Vagina (tissue), 2 donors: ENCODE measurements around the gene CYP3A4.

Source experiments
- POLR2A ChIP-seq, 2 donors: fragments of 450-650 bp; IDR thresholded peaks; one replicate each; pipeline ENCODE4 v1.6.1; 2017; ENCODE audit warnings: antibody characterized with exemption in 2 of 2, mild to moderate bottlenecking in 2 of 2, moderate library complexity in 2 of 2
- POLR2AphosphoS5 ChIP-seq, 2 donors: sonication (generic); formaldehyde crosslinking; IDR thresholded peaks; one replicate each; pipeline ENCODE4 v1.9.0; 2017; ENCODE audit warnings: antibody characterized with exemption in 2 of 2, mild to moderate bottlenecking in 2 of 2, low read depth in 1 of 2; ENCODE audit not compliant: insufficient read depth in 1 of 2
- TF ChIP-seq, protein P1 (sequence below), 3 experiments: fragments of 450-650 bp in 2 of 3; fragments of 200-600 bp in 1 of 3; sonication (generic) in 1 of 3; IDR thresholded peaks; one replicate each; pipeline ENCODE4 v1.5.1; 2017 to 2019; ENCODE audit warnings: antibody characterized with exemption in 3 of 3, mild to moderate bottlenecking in 2 of 3, moderate library complexity in 2 of 3

DNA sequence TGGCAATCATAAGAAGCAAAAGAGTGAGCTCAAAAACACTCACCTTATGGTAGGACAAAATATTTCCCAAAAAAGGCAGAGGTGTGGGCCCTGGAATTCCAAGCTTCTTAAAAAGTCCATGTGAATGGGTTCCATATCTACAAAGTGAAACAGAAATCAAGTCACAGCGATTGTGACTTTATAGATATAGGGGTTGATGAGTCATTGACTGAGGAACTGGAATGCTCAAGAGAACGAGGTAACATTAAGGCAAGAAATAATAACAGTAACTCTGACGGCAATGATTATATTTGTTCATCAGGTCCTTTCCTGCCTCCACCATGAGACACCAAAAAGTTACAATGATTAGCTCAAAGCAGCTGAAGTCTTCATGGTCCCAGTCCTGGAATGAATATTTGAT is 4.0 kb downstream of the CYP3A4 start:
- TF ChIP-seq, protein P1, sequence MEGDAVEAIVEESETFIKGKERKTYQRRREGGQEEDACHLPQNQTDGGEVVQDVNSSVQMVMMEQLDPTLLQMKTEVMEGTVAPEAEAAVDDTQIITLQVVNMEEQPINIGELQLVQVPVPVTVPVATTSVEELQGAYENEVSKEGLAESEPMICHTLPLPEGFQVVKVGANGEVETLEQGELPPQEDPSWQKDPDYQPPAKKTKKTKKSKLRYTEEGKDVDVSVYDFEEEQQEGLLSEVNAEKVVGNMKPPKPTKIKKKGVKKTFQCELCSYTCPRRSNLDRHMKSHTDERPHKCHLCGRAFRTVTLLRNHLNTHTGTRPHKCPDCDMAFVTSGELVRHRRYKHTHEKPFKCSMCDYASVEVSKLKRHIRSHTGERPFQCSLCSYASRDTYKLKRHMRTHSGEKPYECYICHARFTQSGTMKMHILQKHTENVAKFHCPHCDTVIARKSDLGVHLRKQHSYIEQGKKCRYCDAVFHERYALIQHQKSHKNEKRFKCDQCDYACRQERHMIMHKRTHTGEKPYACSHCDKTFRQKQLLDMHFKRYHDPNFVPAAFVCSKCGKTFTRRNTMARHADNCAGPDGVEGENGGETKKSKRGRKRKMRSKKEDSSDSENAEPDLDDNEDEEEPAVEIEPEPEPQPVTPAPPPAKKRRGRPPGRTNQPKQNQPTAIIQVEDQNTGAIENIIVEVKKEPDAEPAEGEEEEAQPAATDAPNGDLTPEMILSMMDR (IDR thresholded peaks at IDR 0.05), result no peak
- TF ChIP-seq POLR2A (IDR thresholded peaks at IDR 0.05), result no peak
- TF ChIP-seq POLR2AphosphoS5 (IDR thresholded peaks at IDR 0.05; ENCODE audit: insufficient read depth in 1 of 2, low read depth in 1 of 2), result no peak
